Fibroblast of pulmonary artery (primary cell): ENCODE measurements around the gene RIMS4.
A peak's percentile ranks its signal among the peaks of the same experiment; 100 is the strongest.

ENCODE experiments used
- DNase-seq: peaks from one replicate; pipeline ENCODE4 v3.0.0-alpha.2; 2010; ENCODE audit warnings: low read depth
- H3K4me3 ChIP-seq: replicated peaks from 2 replicates; pipeline ENCODE4 v1.5.1; 2011; ENCODE audit warnings: low read depth, mild to moderate bottlenecking, control low read depth, low read length, moderate library complexity
- CTCF ChIP-seq: IDR thresholded peaks from 2 replicates; pipeline ENCODE4 v1.5.1; 2011; ENCODE audit warnings: mild to moderate bottlenecking, control low read depth, low read length, inconsistent platforms; ENCODE audit errors: missing control alignments

RIMS4 gene

GRCh38 chr20:44776980-44777379 is 33.4 kb downstream of the RIMS4 start:
- peak; percentile 39 for DNase-seq
- TF ChIP-seq CTCF: no peak
- no peak overlapping the region for H3K4me3 ChIP-seq

- no peak overlapping the region for H3K4me3 ChIP-seq
- TF ChIP-seq CTCF: no peak
- no peak for DNase-seq
Measured at GRCh38 chr20:44773070-44773829, 37.1 kb downstream of the RIMS4 start.

- DNase-seq: no peak
- H3K4me3 ChIP-seq: no peak overlapping the region
- TF ChIP-seq CTCF: no peak
Measured at GRCh38 chr20:44772636-44773035, 37.7 kb downstream of the RIMS4 start.

DNA sequence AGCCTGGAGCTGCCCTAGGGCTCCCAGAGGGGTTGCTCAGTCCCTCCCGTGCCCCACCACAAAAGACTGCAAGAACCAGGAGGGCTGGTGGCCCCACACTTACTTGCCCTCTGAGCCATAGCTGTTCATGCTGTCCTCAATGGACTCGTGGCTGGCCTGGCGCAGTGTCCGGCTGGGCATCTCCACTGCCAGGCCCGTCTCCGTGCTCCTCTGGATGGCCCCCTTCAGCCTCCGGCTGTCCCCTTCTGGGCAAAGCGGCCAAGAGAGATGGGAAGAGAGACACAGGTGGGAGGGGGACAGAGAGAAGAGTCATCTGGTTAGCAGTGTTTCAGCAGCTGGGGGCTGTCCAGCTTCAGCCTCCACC is 39.2 kb downstream of the RIMS4 start:
- DNase-seq: no peak
- TF ChIP-seq CTCF: no peak

GRCh38 chr20:44770484-44771171 is 39.7 kb downstream of the RIMS4 start:
- no peak for DNase-seq
- no peak for TF ChIP-seq CTCF
- H3K4me3 ChIP-seq: no peak overlapping the region

More for the DNA sequence above, 39.2 kb downstream of the RIMS4 start:
- H3K4me3 ChIP-seq: no peak overlapping the region

- no peak for TF ChIP-seq CTCF
- H3K4me3 ChIP-seq: no peak overlapping the region
- DNase-seq: no peak
Measured at GRCh38 chr20:44769481-44769863, 40.9 kb downstream of the RIMS4 start.

DNA sequence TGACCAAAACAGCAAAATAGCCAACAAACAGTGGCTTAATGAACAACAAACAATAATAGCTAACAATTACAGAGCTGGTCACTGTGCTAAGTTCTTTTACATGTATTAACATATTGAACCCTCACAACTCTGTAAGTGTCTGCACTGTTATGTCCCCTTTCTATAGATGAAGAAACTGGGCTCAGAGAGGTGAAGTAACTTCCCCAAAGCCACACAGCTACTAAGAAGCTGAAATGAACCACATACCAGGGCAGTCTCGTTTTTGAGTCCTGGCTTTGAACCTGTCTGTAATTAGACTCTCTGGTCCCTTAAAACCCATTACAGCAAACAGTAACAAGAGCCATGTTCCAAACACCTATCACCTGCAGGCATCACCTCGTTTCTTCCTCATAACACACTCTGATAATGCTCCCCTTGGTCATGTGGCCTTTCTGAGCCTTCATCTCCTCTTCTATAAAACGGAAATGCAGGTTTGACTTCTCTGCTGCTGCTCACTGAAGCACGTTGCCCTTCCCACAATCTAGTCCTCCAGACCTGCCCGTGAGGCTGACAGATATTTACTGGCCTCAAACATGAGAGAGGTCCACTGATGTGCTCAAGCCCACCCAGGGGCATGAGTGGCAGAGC is 41.4 kb downstream of the RIMS4 start:
- no peak for DNase-seq
- H3K4me3 ChIP-seq: no peak overlapping the region
- TF ChIP-seq CTCF: no peak
